ENCODE measurements around the gene APOO.

The APOO gene

DNA sequence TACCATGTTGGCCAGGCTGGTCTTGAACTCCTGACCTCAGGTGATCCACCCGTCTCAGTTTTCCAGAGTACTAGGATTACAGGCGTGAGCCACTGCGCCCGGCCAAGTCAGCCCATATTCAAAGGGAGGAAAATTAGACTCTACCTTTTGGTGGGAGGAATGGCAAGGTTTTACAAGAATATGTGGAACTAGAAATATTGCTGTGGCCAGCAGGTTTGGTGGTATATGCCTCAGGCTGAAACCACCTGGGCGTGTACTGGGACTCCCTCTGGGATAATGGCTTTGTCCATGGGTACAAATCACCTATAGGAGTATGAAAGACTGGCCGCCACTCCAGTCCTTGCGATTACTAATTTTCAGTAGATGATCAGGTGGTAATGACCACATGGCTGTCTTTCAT lies 92.4 kb downstream of the APOO start:
- no peak for DNase-seq

DNA sequence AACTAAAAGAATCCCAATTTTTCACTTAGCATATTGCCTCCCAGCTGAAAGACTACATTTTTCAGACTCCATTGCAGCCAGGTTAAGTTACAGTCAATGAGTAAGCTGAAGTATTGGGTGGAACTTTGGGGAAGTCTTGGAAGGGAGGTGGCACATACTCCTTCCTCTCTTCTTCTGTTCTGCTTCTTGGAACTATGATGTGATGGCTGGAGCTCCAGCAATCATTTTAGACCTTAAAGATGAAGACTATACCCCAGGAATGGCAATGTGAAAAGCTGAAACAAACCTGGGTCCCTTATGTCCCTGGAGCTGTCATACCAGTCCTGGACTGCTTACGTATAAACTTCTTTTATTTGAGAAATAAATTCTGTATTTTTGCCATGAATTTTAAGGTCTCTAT lies 93.9 kb downstream of the APOO start:
- no peak for DNase-seq

DNA sequence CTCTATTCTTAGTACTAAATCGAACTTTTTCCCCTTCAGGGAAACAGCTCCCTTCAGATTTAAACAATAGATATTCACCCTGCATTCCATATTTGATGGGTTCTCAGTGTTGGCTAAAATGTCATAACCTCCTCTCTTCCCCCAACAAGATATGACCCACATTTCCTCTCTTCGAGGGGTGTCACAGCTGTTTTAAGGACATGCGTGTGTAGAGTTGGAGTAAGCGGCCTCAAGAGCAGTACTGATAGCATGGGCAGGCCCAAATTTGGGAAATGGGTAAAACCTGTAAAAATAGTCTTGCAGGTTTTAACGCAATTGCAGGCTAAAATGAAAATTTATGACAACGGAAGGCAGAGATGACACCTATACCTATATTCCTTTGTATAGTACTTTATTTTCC lies 96.1 kb downstream of the APOO start:
- DNase-seq: no peak

DNA sequence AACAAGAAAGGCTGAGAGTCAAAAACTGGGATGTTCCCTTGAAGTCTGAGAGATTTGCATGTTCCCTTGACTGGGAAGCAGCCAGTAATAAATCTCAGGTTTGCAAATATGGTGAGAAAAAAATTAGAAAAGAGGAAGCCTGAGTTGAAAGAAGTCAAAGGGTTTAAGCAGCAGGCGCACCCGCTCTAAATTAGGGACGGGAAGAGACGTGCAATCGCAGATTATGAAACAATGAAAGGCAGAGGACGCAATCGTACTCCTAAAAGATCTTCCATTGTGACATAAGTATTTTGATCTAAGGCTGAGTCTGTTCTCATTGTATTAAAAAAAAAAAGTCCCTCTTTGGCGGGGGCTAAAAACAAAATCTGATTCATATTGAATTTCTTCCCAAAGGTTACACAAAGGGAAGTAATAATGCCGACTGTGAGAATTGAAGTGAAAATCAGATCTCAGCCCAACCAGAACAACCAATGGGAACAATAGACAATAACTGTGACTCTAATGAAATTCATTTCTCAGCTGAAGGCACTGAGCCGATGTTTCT lies 96.6 kb downstream of the APOO start:
- DNase-seq: no peak

DNA sequence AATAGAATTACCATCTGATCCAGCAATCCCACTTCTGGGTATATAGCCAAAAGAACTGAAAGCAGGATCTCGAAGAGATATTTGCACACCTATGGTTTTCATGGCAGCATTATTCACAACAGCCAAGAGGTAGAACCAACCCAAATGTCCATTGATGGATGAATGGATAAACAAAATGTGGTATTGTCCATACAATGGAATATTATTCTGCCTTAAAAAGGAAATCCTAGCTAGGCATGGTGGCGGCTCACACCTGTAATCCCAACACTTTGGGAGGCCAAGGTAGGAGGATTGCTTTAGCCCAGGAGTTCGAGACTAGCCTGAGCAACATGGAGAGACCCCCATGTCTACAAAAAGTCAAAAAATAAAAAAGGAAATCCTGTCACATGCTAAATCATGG lies 97.5 kb downstream of the APOO start:
- no peak for DNase-seq

DNA sequence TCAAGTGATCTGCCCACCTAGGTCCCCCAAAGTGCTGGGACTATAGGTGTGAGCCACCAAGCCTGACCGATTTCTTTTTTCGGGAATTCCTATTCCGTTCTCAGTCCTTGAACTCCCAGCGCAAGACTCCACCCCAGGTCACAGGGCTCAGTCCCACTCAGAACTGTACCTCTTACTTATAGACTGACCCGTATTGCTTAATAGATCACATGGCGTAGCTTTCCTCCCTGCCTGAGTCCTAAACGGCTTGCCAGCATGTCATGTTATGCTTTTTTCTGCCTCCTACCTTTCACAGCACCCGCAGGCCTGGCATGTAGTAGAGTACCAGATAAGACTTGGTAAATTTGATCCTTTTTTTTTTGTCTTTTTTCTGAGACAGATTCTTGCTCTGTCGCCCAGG lies 102.3 kb downstream of the APOO start:
- no peak for DNase-seq

DNA sequence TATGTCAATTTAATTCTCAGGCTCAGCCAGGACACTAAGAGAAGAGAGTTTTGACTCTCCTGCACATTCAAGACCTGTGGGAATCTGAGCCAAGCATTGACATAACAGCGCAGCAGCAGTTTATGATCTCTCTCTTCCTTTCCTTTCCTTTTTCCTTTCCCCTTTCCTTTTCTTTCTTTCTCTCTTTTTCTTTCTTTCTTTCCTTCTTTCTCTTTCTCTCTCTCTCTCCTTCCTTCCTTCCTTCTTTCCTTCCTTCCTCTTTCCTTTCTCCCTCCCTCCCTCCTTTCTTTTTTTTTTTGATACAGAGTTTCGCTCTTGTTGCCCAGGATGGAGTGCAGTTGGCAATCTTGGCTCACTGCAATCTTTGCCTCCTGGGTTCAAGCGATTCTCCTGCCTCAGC lies 103.2 kb downstream of the APOO start:
- DNase-seq: no peak

DNA sequence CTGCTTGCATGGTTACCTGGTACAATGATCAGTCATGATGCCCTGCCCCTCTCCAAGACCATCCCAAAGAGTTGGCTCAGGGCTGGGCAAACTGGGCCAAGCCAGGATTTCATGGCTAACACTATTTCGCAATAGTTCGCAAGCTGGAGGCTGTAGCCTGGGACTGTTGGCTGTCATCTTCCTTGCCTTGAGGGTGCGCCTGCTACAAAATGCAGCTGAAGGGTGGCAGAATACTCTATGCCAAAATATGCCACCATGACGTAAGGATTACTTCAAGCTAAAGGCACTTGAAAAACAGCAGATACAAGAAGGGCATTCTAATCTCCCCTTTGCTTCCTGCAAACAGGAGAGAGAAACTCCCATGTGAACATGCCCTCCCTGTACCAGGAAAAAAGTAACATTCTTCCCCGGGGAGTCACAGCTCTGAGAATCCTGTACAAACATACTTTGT lies 103.8 kb downstream of the APOO start:
- DNase-seq: no peak

DNA sequence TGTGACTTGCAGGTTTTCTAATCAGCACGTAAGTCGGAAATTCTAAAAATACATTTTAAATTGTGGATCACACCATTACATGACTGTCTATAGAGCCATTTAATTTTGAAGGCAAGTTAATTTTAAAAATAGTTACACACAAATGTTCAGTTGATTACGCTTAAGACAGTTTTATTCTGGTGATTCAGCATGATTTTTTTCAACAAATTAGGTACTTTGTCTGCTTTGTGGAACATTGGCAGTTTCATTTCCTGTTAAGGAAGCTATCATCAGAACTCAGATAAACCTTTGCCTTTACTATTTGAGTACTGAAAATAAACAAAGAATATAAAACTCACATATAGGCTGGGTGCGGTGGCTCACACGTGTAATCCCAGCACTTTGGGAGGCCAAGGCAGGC lies 105.3 kb downstream of the APOO start:
- DNase-seq: no peak

DNA sequence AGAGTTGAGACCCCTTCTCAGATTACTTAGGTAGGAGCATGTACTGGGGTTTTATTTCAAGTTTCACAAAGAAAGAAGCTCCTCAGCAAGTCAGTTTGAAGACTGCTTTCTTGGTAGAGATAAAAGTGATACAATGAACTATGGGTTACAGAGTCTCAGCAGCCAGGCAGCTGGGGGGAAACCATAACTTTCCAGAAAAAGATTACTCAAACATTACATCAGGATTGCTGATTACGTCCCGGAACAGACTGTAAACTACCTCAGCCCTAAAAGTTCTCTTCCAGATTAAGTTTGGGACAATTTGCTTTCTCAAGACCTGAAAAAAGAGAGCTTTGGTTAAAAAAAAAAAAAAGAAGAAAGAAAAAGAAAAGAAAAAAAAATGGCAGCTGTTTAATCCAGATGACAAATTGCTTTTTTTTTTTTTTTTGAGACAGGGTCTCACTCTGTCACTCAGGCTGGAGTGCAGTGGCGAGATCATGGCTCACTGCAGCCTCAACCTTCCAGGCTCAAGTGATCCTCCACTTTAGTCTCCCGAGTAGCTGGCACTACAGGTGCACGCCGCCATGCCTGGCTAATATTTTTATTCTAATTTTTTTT lies 108.2 kb downstream of the APOO start:
- no peak for DNase-seq

DNA sequence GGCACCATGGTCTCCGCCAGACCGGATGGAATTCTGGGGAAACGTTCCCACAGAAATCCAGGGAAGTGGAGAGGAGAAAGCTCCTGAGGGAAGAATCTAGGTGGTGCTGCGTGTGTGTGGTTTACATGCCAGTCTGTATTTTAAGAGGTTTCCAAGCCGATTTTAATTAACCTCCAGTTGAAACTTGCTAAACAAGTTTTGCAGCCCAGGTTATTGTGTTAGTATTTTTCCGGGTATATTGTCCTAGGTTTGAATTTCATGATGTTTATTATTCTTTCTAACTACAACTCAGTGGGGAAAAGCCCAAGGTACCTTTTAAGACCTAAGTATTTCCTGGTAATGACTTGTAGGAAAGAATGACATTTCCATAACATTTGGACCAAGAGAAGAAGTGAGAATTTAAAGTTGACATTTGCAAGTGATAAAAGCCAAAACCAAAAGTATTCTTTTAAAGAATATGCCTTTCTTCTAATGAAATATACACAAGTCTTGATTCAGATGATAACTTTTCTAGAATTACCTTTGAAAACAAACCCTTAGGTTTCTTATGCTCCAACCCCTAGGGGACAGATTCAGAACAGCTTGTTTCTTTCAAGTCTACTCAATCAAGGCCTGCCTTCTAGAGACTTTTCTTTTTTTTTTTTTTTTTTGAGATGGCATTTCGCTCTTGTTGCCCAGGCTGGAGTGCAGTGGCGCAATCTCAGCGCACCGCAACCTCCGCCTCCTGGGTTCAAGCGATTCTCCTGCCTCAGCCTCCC lies 110.2 kb downstream of the APOO start:
- DNase-seq: no peak

DNA sequence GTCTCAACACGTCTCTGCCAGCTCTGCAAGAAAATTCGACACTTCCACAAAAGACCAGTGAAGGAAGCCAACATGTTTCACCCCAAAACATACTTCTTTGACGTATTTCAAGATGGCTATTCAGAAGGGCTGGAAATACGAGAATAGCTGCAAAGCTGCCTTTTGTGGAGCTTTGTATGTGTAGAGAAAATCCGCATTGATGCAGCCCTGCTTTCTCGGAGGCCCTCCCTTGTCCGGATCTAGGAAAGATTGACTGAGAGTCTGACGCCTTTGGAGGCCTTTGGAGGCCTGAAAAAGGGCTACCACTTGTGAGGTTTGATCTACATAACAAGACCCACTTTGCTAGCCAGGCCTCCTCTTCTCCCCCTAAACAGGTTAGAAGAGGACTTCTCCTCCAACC lies 112.5 kb downstream of the APOO start:
- DNase-seq: no peak

DNA sequence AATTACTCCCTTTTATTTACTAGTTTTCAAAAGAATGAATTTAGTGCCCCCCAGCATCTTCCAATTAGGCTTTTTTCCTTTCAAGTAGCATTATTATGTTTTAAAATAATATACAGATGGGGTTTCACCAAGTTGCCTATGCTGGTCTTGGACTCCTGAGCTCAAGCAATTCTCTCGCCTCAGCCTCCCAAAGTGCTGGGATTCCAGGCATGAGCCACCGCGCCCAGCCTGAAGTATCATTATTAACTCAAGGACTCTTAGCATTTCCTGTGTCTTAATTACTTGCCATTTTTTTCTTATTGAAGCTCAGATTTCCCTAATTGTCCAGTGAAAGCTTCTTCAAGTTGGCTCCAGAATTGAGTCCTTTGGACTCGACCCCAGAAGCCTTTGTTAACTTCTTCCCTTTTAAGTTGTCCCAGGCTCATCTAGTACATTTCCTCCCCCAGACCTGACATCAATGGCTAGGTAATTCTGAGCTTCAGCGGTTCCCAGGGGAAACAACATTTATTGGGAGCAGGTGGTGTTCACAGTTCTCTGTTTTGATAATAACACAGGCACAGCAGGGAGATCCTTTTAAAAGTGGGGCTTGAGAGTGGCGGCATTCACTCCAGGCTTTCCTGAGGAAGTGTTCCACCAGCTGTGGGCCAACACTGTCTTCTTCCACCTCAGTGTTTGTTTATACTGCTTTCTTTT lies 114.7 kb downstream of the APOO start:
- DNase-seq: no peak

DNA sequence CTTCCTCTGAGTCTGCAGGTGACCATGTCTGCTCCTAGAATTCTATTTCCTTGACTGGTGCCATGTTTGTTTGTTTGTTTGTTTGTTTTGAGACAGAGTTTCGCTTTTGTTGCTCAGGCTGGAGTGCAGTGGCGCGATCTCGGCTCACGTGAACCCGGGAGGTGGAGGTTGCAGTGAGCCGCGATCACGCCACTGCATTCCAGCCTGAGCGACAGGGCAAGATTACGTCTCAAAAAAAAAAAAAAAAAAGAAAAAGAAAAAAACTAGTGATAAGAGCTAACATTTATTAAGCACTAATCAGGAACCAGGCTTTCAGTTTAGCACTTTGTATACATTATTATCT lies 117.6 kb downstream of the APOO start:
- no peak for DNase-seq

DNA sequence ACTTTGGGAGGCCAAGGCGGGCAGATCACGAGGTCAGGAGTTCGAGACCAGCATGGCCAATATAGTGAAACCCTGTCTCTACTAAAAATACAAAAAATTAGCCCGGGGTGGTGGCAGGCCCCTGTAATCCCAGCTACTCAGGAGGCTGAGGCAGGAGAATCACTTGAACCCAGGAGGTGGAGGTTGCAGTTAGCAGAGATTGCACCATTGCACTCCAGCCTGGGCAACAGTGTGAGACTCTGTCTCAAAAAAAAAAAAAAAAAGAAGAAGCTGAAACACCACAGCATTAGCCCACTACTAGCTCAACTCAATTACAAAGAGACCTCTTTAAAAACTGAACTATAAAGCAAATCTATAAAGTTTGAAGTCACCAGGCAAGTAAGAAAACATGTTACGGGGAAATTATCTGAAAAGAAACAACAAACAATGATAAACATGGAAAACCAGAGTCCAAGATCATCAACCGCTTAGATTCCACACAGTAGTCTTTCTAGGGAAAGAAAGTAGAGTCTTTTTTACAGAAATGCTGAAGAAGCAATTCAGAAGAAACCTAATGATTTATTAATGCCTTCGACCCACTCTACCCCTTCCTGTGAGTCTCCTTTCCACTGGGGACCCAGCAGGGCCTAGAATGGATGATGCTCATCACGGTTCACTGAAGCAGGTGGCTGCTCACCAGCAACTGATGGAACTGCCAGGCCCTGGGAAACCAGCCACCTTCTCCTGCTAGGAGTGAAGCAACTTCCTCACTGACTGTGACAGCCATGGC lies 118.2 kb downstream of the APOO start:
- no peak for DNase-seq

DNA sequence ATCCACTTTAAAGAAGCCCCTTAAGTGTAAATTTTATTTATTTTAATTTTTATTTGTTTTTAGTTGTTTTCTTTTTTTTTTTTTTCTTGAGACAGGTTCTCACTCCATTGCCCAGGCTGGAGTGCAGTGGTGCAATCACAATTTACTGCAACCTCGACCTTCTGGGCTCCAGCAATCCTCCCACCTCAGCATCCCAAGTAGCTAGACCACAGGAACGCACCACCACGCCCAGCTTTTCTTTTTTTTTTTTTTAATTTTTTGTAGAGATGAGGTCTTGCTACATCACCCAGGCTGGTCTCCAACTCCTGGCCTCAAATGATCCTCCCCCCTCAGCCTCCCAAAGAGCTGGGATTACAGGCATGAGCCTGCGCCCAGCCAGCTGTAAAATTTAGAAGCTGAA lies 118.8 kb downstream of the APOO start:
- DNase-seq: no peak

DNA sequence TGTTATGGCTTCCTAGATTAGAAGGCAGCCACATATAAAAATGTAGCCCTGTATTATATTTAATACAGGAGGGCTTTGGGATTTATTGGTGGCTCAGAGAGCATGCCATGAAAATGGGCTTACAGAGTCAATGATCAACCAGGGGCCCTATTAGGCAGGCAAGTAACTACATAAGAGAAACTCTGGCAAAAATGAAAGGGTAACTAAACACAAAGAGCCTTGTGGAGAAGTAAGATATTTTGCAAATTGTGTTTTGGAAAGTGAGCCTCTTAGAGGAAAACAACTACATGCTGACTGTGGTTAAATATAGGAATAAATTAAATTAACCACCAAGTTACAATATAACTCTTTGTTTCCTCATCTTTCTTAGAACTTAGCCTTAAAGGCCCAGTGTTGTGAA lies 119.2 kb downstream of the APOO start:
- no peak for DNase-seq

DNA sequence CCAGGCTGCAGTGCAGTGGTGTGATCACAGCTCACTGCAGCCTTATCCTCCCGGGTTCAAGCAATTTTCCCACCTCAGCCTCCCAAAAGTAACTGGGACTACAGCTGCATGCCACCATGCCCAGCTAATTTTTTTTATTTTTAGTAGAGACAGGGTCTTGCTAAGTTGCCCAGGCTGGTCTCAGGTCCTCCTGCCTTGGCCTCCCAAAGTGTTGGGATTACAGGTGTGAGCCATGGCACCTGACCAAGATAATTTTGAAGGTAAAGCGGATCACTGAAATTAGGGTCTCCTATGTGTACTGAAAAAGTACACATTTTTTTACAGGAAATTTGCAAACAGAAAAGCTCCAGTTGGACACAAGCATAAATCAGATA lies 120.0 kb downstream of the APOO start:
- no peak for DNase-seq

DNA sequence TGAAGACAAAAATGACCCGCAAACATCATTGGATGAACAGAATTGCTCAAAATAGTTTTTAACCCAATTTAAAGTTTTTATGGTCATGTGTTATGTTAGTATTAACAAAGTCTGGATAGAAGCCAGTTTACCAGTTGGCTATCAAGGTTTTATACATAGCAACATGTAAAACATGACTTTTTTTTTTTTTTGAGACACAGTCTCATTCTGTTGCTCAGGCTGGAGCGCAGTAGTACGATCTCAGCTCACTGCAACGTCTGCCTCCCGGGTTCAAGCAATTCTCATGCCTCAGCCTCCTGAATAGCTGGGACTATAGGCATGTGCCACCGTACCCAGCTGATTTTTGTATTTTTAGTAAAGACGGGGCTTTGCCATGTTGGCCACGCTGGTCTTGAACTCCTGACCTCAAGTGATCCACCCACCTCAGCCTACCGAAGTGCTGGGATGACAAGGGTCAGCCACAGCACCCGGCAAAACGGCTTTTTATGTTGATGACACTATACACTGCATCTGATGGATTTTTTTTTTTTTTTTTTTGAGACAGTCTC lies 121.4 kb downstream of the APOO start:
- DNase-seq: peak; percentile 51

DNA sequence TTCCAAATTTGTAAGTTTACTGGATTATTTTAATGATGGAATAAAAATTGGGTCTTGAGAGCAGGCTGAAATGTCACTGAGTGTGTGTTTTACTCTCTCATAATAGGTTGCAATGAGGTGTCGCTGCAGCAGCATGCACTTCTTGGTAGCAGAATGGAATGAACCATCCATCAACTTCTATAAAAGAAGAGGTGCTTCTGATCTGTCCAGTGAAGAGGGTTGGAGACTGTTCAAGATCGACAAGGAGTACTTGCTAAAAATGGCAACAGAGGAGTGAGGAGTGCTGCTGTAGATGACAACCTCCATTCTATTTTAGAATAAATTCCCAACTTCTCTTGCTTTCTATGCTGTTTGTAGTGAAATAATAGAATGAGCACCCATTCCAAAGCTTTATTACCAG lies 122.2 kb downstream of the APOO start:
- DNase-seq: no peak

DNA sequence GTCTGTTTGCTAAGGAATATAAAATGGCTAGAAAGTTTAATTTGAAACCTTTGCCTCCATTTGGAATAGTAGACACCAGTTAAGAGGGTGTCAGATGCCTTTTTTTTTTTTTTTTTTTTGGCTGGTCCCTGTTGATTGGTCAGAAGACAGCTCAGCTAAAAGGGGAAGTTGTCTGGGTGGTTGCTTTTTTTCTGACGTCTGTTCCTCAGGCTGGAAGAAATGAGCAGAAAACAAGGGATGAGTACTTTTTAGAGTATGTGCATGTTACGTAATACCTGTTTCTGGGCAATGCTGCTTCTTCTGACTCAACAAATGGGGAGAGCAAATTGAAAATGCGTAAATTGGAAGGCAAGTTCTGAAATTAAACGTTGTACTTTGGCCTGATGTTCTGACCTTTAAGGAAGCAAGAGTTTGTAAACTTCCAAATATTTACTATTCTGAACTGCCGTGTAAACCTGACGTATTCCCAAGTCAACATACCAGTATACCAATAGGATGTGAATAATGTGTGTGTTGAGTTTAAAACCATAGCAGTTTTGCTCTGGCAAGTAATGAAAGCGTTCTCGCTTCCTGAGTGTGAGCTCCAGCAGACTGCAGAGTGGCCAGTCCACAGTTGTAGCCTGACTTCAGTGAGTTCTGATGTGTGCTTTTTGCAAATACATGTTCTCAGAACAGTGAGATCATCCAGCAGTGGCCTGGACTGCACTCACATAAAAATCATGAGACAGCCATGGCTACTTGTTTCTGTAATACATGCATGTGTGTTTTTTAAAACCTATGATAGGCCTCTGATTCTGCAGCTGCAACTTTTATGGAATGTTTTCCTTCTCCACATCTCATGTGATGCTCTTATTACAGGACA lies 123.0 kb downstream of the APOO start:
- no peak for DNase-seq
